ENCODE results near the gene LGR4.
"Not testable (repeated sequence)": the region's sequence is repeated elsewhere in the genome, so short reads cannot be mapped to it uniquely, and the experiment has no call there.

LGR4 gene

DNA sequence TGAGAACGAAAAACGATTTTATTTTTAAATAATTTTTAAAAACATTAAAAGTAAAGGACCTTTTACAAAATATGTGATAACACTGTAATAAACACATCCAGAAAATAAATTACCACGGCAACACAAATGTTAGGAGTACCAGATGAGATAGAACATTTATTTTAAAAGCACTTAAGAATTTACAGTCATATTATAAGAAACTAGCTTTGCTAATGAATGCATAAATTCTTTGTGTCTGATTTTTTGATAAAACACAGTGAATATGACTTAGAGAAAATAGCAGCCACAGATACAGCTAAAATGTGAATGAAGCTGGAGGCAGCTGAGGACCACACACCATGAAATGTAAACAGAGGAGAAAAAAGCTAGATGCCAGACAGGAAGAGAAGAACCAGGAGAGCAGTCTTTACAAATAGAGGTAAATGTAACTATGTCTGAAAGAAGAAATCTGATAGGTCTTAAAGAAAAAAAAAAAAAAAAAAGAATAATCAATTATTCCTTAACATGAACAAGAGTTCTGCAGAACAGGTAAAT, 124.2 kb downstream of the LGR4 start:
- TF ChIP-seq EZH2phosphoT487 (IDR thresholded peaks at IDR 0.05; ENCODE audit: borderline replicate concordance, low read length), result no peak
- TF ChIP-seq, protein P1, sequence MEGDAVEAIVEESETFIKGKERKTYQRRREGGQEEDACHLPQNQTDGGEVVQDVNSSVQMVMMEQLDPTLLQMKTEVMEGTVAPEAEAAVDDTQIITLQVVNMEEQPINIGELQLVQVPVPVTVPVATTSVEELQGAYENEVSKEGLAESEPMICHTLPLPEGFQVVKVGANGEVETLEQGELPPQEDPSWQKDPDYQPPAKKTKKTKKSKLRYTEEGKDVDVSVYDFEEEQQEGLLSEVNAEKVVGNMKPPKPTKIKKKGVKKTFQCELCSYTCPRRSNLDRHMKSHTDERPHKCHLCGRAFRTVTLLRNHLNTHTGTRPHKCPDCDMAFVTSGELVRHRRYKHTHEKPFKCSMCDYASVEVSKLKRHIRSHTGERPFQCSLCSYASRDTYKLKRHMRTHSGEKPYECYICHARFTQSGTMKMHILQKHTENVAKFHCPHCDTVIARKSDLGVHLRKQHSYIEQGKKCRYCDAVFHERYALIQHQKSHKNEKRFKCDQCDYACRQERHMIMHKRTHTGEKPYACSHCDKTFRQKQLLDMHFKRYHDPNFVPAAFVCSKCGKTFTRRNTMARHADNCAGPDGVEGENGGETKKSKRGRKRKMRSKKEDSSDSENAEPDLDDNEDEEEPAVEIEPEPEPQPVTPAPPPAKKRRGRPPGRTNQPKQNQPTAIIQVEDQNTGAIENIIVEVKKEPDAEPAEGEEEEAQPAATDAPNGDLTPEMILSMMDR (IDR thresholded peaks at IDR 0.05; ENCODE audit: low read depth, low read length, poor library complexity, severe bottlenecking), result no peak

DNA sequence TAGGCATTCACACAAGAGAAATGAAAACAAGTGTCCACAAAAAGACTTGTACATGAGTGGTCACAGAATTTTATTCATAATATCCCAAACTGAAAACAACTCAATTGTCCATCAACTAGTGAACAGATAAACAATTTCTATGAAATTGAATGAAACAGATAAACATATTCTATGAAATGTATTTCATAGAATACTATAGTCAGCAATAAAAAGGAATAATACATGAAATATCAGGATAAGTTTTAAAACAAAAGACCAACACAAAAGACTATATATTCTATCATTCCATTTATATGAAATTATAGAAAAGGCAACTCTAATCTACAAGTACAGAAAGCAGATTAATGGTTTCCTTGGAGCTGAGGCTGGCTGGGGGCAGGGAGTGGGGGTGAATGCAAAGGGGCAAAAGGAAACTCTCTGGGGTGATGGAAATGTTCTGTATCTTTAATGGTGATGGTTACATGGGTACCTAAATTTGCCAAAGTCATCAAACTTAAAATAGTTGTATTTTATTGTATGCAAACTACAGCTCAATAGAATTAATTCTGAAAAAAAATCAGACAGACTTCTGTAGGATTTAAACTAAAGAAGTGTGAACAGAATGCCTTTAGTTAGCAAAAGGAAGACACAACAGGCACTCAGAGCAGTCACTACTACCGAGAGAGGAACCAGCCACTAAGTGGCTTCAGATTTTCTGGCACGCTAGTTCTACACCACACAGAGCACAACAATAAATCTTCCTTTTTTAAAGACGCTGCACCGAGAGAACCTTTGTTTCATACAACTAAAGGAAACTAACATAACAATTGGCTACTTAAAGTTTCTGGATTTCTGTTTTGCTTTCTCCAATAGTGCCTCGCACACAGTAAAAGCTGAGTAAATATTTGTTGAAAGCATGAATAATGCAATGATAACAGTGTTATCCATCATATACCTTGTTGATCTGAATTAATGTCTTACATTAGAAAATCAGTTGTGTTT, 124.9 kb downstream of the LGR4 start:
- Histone ChIP-seq H3K36me3 (ENCODE audit: control insufficient read depth, low read length) (peaks cover 23% of the 10 kb centered on the region), H3K4me2 (ENCODE audit: low read length) (no peak overlapping the region), H3K27me3 (ENCODE audit: control insufficient read depth, low read length) (no peaks in the 10 kb centered on the region), H3K4me3 (ENCODE audit: low read length) (no peak overlapping the region), H3K4me1 (ENCODE audit: control insufficient read depth, low read length) (no peaks in the 10 kb centered on the region), H3K9me2 (replicated peaks; ENCODE audit: control insufficient read depth, low read length) (no peaks in the 10 kb centered on the region), H4K20me1 (ENCODE audit: control insufficient read depth, insufficient read depth, low read depth, low read length) (no peaks in the 10 kb centered on the region), H3K27ac (ENCODE audit: low read depth, low read length) (no peak overlapping the region), H3K79me2 (ENCODE audit: control insufficient read depth, low read length) (no peaks in the 10 kb centered on the region), H3K9me3 (ENCODE audit: control insufficient read depth, insufficient read depth, low read length) (no peaks in the 10 kb centered on the region), H3F3A (ENCODE audit: control insufficient read depth, insufficient read depth) (no peaks in the 10 kb centered on the region)
- no peak for TF ChIP-seq EZH2phosphoT487 (IDR thresholded peaks at IDR 0.05; ENCODE audit: borderline replicate concordance, low read length)
- TF ChIP-seq, protein P1 (IDR thresholded peaks at IDR 0.05; ENCODE audit: low read depth, low read length, poor library complexity, severe bottlenecking), result no peak

More for the DNA sequence above, 124.2 kb downstream of the LGR4 start:
- H3K4me1 ChIP-seq (ENCODE audit: control insufficient read depth, low read length), result no peaks in the 10 kb centered on the region
- H3K4me2 ChIP-seq (ENCODE audit: low read length), result no peak overlapping the region
- no peaks in the 10 kb centered on the region for H3K9me2 ChIP-seq (replicated peaks; ENCODE audit: control insufficient read depth, low read length)
- H4K20me1 ChIP-seq (ENCODE audit: control insufficient read depth, insufficient read depth, low read depth, low read length), result no peaks in the 10 kb centered on the region
- peaks cover 27% of the 10 kb centered on the region for H3K36me3 ChIP-seq (ENCODE audit: control insufficient read depth, low read length)
- H3K27me3 ChIP-seq (ENCODE audit: control insufficient read depth, low read length), result no peaks in the 10 kb centered on the region
- no peak overlapping the region for H3K27ac ChIP-seq (ENCODE audit: low read depth, low read length)
- H3K4me3 ChIP-seq (ENCODE audit: low read length), result no peak overlapping the region
- no peaks in the 10 kb centered on the region for H3K9me3 ChIP-seq (ENCODE audit: control insufficient read depth, insufficient read depth, low read length)
- H3F3A ChIP-seq (ENCODE audit: control insufficient read depth, insufficient read depth), result no peaks in the 10 kb centered on the region
- H3K79me2 ChIP-seq (ENCODE audit: control insufficient read depth, low read length), result no peaks in the 10 kb centered on the region

DNA sequence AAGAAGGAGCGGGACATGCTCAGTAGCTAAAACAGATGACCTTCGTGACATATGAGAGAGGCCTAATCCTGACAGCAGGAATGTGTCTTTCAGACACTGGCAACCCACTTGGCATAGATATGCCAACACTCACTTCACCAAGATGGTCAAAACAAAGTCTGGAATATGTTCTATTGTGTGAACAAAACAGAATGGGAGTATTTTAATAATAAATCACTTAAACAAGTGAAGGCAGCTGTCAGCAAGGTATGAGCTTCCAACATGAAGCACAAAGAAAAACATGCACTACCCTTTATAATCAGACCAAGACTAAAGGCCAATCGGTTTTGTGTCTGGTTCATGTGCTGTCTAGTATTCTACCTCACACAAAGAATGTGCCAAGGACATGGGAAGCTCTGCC, 132.6 kb downstream of the LGR4 start:
- Histone ChIP-seq H3K4me1 (ENCODE audit: control insufficient read depth, low read length) (no peaks in the 10 kb centered on the region), H3K9me3 (ENCODE audit: control insufficient read depth, insufficient read depth, low read length) (no peaks in the 10 kb centered on the region), H3K79me2 (ENCODE audit: control insufficient read depth, low read length) (no peaks in the 10 kb centered on the region), H3K27ac (ENCODE audit: low read depth, low read length) (no peak overlapping the region), H3K36me3 (ENCODE audit: control insufficient read depth, low read length) (peaks cover 16% of the 10 kb centered on the region), H3K27me3 (ENCODE audit: control insufficient read depth, low read length) (no peaks in the 10 kb centered on the region), H4K20me1 (ENCODE audit: control insufficient read depth, insufficient read depth, low read depth, low read length) (no peaks in the 10 kb centered on the region), H3K4me2 (ENCODE audit: low read length) (no peak overlapping the region), H3K9me2 (replicated peaks; ENCODE audit: control insufficient read depth, low read length) (no peaks in the 10 kb centered on the region), H3F3A (ENCODE audit: control insufficient read depth, insufficient read depth) (no peaks in the 10 kb centered on the region), H3K4me3 (ENCODE audit: low read length) (no peak overlapping the region)
- TF ChIP-seq, protein P1 (IDR thresholded peaks at IDR 0.05; ENCODE audit: low read depth, low read length, poor library complexity, severe bottlenecking), result no peak
- TF ChIP-seq EZH2phosphoT487 (IDR thresholded peaks at IDR 0.05; ENCODE audit: borderline replicate concordance, low read length), result no peak

DNA sequence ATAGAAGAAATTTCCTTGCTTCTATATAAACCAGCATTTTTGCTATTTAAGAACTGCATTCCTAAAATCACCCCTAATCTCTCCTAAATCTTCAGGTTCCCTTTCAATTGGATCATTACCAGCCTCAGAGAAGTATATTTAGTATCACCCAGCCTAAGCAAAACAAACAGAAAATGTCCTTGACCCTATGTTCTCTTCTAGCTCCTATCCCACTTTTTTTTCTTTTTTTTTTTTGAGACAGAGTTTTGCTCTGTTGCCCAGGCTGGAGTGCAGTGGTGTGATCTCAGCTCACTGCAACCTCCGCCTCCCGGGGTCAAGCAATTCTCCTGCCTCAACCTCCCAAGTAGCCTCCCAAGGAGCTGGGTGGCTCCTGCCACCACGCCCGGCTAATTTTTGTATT, 137.8 kb downstream of the LGR4 start:
- H3K9me2 ChIP-seq (replicated peaks; ENCODE audit: control insufficient read depth, low read length); H3K9me3 ChIP-seq (ENCODE audit: control insufficient read depth, insufficient read depth, low read length); H3K27me3 ChIP-seq (ENCODE audit: control insufficient read depth, low read length); H3K4me2 ChIP-seq (ENCODE audit: low read length); H3K4me1 ChIP-seq (ENCODE audit: control insufficient read depth, low read length); H3K4me3 ChIP-seq (ENCODE audit: low read length); H3F3A ChIP-seq (ENCODE audit: control insufficient read depth, insufficient read depth); H3K79me2 ChIP-seq (ENCODE audit: control insufficient read depth, low read length); H4K20me1 ChIP-seq (ENCODE audit: control insufficient read depth, insufficient read depth, low read depth, low read length); H3K27ac ChIP-seq (ENCODE audit: low read depth, low read length): not testable (repeated sequence)
- peaks cover 13% of the 10 kb centered on the region for H3K36me3 ChIP-seq (ENCODE audit: control insufficient read depth, low read length)

All from DOHH2 (cell line).